ENCODE data around the gene TAF9.
"Not testable (repeated sequence)": the region's sequence is repeated elsewhere in the genome, so short reads cannot be mapped to it uniquely, and the experiment has no call there.

TAF9 gene, protein sequence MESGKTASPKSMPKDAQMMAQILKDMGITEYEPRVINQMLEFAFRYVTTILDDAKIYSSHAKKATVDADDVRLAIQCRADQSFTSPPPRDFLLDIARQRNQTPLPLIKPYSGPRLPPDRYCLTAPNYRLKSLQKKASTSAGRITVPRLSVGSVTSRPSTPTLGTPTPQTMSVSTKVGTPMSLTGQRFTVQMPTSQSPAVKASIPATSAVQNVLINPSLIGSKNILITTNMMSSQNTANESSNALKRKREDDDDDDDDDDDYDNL

DNA sequence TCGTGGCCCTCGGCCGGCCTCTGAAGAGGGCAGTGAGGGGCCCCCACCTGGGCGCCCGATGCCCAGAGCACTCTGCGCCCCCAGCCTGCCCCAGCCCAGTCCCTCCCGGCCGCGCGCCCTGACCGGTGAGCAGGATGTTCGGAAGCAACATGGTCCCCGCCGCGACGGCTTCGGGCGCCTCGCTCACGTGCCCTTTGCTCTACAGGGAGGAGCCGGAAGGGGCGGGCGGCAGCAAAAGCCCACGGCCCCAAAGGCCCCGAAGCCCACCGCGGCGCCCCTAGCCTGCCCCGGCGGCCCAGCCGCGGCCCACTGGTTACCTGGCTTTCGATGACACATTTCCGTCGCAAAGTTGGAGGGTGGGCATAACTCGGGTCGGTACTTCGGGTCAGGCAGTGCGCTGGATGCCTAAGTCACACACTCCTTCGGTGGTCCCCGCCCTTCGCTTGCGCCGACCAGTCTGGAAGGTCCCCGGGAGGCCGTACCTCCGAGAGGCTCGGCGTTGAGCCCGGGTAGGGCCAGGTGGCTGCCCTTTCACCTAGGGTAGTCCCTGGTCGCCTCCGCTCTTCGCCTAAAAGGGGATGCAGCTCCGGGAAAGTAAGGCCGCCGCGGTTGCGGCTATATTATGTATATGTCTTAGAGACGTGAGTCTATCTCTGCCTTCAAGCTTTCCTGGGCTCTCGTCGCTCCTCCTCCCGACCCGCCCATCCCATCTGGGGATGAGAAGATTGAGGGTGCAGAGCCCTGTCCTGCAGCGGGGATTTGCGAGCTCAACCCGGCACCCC, at the start of gene TAF9, which contains the start of the genes AK6 and RAD17:
Gene TAF9, minus strand, starts transcription at position 181 of the 782 bp plus-strand sequence. CDS start 3,783 bp downstream, outside the sequence.
Gene AK6, minus strand, starts transcription at position 181 of the 782 bp plus-strand sequence. Its CDS starts 30 bp downstream, at position 151.
Gene RAD17, plus strand, starts transcription at position 479 of the 782 bp plus-strand sequence. CDS start 2,391 bp downstream, outside the sequence.
- DNase-seq, result peak; percentile 90

DNA sequence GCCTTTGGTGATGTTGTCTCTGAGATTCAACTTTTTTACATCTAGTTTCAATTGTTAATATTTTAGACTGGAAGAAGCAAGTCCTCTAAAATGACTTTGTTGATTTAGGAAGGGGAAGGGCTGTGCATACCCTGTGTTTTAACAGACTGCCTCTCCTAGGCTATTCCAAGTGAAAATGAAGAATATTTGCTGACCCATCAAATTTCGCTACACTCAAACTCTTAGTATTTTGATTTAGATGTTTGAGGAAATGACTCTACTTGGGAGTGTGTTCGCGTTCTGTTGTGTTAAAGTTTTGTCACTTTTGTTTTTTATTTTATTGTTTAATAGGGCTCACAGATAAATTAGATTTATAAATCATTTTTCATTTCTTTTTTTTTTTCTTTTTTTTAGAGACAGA, 49.2 kb upstream of the TAF9 start:
- DNase-seq, result no peak

DNA sequence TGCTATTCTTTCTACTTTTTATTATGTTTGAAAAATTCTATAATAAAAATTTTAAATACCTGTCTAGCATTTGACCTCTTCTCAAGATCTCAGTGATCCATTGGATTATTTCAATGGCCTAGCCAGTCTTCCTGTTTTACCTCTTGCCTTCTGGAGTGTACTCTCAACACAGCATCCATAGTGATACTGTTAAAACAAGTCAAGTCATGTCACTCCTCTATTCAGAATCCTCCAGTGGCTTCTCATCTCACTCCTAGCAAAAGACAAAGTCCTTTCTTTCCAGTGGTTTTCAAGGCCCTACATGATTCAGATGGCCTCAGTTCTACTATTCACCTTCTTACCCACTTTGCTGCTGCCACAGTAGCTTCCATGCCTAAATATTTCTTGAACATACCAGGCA, 47.4 kb upstream of the TAF9 start:
- DNase-seq, result no peak

DNA sequence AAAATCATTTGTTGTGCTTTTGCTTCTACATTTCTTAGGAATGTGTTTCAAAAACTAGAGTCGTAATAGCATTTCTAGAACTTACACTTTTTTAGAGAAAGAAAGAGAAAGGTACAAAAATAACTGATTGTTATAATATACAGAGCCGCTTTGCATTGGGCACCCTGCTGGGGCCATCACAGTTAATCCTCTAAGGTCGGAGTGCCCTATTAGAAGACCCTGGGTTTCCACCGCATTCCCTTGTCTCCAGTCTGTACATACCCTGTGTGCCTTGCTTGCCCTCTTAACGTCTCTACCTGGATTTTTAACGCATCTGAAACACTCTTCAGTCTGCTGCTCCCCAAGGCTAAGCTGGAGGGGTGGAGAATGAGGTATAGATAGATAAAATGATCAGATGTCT, 46.9 kb upstream of the TAF9 start:
- no peak for DNase-seq

DNA sequence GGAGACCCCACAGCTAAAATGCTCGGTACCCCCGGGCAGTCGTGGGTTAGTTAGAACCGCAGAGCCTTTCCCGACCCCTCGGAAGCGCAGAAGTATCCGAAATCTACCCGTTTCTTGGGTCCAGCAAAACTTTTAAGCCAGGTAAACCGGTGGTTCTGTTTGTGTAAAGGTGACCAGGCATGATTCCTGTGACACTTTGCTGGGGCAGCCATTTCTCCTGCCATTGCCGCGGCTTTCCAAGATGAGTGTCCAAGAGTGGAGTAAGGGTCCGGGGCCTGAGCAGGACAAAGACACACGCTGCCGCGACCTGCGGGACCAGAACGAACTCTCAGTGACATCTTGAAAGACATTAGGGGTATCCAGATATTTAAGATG, 46.3 kb upstream of the TAF9 start:
- DNase-seq, result no peak

DNA sequence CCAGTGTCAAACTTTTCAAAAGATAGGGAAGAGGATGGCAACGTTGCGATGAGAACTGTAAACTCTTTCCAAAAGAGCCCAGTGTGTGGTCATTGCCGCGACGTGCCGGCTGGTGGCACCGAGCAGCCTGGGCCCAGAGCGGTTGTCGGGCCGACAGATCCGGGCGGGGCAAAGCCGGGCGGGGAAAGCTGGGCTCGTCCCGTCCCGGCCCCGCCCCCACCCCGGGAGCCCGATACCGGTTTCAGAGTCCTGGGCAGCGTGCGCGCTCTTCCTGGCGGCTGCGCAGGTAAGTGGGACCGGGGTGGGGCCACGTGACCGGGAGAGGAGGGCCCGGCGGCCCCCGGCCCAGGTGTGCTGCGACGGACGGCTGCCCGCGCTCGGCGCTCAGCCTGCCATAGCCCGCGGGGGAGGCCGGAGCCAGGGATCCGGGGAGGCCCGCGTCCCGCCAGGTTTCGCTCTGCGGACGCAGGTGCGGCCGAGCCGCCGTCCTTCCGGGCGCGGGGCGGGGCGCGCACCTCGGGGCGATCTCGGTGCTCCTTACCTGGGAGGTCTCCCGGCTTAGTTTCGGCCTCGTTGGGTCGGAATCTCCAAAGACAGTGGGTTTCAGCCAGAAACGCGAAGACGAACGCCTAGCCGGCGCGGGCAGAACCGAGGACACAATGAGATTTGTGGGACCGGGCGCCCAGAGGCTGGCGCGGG, 45.7 kb upstream of the TAF9 start, which contains the start of gene MARVELD2:
Gene MARVELD2, plus strand, starts transcription at position 232 of the 699 bp plus-strand sequence. CDS start 4,270 bp downstream, outside the sequence.
- peak; percentile 28 for DNase-seq

DNA sequence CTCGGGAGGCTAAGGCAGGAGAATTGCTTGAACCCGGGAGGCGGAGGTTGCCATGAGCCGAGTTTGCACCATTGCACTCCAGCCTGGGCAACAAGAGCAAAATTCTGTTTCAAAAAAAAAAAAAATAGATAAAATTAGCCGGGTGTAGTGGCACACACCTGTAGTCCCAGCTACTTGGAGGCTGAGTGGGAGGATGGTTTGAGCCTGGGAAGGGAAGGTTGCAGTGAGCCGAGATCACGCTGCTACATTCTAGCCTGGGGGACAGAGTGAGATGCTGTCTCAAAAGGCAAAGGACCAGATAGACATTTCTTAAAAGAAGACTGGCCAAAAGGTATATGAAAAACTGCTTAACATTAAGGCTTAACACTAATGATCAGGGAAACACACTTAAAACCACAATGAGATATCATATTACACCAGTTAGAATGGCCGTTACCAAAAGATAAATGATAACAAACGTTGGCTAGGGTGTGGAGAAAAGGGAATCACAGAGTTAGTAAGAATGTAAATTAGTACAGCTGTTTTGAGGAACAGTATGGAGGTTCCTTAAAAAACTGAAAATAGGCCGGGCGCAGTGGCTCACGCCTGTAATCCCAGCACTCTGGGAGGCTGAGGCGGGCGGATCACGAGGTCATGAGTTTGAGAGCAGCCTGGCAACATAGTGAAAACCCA, 35.5 kb upstream of the TAF9 start:
- DNase-seq, result no peak

DNA sequence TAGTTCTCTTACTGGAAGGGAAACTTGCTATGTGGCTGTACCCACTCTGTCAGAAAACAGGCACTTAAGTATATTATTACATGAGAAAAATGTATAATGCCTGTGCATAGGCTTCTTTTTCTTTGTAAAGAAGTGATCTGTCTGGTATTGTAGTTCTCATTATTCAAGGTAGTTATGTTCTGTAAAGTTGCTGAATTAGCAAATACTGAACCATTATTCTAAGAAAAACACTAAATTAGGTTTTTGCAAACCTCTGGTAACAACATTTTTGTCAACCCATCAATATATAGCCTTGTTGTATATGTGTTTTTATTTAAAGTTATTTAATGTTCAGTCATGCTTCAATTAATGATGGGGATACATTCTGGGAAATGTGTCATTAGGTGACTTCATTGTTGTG, 9.1 kb upstream of the TAF9 start:
- DNase-seq, result no peak

DNA sequence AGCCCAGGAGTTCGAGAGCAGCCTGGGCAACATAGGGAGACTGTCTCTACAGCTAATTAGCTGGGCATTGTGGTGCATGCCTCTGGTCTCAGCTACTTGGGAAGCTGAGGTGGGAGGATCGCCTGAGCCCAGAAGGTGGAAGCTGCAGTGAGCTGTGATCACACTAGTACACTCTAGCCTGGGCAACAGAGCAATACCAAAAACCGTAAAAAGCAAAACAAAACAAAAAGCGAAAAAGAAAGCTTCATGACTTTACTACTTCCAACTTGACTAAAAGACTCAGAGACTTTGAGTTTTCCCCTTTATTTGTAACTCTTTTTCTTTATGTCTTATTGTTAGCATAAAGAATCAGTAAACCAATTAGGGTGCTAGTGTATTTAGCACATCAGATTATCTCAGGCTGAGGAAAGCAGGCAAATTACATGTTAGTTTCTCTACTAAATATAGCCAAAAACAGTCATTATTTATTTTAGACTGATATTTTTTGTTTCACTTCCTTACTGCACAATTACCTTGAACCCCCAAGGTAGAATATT, 5.7 kb upstream of the TAF9 start:
- no peak for DNase-seq

DNA sequence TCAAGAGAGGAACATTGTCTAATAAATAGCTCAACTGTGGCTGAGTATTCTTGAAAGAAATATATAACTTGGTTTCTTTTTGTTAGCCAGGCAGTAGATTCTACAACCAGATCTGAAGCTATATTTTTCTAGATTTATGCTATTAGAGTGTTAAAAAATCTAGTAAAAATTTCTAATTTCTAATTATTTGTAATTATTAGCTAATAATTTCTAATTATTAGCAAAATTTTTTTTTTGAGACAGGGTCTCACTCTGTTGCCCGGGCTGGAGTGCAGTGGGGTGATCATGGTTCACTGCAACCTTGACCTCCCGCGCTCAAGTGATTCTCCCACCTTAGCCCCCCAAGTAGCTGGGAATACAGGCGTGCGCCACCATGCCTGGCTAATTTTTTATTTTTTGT, 3.1 kb upstream of the TAF9 start:
- no peak for DNase-seq

DNA sequence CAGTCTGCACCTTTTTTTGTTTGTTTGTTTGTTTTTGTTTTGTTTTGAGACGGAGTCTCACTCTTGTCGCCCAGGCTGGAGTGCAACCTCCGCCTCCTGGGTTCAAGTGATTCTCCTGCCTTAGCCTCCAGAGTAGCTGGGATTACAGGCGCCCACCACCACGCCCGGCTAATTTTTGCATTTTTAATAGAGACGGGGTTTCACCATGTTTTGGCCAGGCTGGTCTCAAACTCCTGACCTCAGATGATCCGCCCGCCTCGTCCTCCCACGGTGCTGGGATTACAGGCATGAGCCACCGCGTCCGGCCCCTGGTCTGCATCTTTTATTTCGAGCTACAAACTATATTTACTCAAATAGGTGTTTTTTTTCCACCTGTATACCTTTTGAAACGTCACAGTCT, 1.0 kb upstream of the TAF9 start:
- DNase-seq, result not testable (repeated sequence)

DNA sequence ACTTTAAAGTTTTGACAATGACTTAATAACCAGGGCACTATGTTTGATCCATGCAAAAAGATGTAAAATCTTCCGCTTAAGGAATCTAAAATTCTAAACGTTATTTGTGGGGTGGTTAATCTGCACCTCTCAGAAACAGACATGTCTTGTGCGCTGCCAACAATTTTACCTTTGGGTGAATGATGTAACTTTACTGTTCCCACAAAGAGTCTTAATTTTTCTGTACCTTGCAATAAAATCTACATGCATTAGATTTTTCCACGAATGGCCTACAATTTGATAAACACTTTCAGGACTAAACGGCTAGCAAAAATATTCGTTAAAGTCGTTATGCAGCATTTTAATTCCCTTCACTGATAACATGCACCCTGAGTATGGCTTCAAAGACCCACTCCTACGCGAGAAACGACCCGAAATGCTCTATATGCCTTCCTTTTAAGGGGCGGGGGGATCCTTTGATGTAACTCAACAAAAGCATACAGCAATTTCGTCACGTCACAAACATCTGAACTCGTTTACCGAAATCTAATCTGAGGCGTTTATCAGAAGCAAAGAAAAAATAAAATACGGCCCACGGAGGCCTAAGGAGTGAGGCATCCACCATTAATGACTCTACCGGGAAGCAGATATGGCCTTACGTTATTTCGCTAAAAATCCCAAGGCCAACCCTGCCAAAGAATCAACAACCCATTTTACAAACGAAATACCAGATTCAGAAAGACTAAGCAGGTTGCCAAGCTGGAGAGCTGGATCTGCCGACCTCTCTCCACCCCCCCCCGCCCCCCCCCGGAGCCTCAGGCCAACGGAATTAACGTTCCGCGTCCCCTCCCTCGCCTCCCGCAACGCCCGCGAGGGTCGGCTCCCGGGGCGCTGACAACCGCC, 621 bp downstream of the TAF9 start:
- DNase-seq, result no peak

DNA sequence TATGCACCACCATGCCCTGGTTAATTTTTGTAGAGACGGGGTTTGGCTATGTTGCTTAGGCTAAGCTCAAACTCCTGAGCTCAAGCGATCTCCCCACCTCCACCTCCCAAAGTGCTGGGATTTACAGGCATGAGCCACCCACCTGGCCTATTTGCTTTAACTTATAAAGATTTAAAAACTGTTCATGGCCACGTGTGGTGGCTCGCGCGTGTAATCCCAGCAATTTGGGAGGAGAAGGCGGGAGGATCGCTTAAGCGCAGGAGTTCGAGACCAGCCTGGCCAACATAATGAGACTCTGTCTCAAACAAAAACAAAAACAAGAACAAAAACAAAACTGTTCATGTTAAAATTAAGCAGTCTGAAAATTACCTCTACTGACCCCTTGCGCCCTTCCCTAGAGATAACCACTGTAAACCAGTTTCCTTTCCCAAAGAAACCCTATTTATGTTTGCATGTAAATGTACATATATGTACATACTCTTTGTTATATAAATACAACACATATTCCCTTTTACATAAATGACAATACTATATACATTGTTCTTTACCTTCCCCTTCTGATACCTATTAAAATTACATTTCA, 1.5 kb downstream of the TAF9 start:
- DNase-seq, result no peak

DNA sequence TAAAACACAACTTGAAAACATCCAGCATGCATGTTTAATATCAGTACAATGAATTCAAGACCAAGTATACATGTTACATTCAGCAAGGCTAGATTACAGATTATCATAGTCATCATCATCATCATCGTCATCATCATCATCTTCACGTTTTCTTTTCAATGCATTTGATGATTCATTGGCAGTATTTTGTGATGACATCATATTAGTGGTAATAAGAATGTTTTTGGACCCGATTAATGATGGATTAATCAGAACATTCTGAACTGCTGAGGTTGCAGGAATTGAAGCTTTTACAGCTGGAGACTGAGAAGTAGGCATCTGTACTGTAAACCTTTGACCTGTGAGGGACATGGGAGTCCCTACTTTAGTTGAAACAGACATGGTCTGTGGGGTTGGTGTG, 4.5 kb downstream of the TAF9 start:
- DNase-seq, result no peak

DNA sequence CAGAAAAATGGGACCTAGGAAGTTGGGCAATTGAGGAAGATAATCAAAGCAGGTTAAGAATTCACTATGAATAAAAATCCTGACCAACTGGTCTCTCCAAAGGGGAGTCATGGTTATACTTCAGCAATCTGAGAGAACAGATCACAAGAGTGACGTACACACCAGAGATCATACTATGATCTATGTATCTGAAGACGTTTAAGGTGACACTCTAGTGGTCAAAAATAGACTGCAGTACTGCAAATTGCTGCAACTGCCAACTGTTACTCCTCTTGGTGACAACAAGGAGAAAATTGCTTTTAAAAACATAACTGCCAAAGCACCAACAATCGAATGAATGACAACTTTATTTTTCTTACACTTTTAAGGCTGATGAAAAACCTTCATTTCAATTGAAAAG, 4.9 kb downstream of the TAF9 start:
- DNase-seq, result peak; percentile 6

DNA sequence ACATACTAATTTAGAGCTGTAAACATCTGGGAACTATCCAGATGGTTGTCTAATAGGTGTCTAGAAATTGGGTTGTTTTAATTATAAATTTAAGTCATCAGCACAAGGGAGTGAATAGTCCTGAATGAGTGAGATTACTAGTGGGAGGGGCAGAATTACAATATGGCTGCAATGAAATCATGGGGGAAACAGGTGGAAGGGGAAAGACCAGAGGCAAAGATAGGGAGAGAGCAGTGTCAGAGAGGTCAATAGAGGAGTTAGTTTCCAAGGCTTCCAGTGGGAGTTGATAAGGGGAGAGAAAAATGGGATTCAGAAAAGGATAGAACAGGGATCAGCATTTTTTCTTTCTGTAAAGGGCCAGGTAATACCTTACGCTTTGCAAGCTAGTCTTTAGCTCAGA, 8.9 kb downstream of the TAF9 start:
- no peak for DNase-seq

DNA sequence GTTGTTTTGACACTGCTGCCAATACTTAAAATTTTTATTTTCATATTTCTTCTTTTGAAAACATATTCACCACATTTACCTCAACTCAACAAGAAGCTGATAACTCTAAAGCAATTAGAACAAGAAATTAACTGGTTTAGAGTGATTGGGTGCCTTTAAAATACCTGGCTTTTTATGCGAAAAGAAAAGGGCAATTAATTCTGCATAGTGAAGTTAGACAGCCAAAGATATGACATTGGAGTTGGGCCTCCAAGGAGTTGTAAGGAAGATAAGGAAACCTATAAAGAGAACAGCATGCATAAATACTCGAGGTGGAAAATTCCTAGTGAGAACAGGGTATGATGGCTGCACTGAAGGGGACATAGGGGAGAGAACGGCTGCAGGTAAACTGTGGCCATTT, 9.6 kb downstream of the TAF9 start:
- DNase-seq, result no peak

DNA sequence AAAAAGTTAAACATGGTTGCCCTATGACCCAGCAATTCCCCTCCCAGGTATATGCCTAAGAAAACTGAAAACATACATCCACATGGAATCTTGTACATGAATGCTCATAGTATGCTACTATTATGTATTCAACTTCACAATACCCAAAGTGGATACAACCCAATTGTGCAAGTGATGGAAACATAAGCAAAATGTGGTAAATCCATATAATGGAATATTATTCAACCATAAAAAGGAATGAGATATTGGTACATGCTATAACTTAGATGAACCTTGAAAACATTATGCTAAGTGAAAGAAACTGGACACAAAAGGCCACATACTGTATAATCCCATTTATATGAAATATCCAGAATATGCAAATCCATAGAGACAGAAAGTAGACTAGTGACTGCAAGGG, 18.7 kb downstream of the TAF9 start:
- DNase-seq, result no peak

DNA sequence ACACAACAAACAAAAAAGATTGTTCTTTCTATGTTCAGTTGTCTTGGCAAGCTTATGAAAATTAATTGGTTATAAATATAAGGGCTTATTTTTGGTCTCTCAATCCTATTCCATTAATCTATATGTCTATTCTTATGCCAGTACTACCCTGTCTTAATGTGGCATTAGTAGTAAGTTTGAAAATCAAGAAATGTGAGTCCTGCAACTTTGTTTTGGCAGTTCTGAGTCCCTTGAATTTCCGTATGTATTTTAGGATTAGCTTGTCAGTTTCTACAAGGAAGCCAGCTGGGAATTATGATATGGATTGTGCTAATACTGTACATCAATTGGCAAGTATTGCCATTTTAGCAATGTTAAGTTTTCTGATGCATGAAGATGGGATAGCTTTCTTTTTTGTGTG, 26.2 kb downstream of the TAF9 start:
- no peak for DNase-seq

DNA sequence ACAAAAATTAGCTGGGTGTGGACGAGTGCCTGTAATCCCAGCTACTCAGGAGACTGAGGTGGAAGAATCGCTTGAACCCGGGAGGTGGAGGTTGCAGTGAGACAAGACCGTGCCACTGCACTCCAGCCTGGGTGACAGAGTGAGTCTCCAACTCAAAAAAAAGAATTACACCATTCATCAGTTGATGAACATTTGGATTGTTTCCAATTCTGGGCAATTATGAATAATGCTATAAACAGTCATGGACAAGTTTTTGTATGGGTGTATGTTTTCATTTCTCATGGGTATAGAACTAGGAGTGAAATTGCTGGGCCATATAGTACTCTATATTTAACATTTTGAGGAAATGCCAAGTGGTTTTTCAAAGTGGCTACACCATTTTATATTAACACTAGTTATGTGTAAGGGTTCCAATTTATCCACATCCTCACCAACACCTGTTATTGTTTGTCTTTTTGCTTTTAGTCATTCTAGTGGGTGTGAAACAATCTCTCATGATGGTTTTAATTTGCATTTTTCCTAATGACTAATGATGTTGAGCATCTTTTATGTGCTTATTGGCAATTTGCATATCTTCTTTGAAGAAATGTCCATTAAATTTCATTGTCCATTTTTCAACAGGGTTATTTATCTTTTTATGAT, 27.7 kb downstream of the TAF9 start:
- no peak for DNase-seq

All from fibroblast of skin of right quadriceps (primary cell).